PC-3 (cell line): Measurements from ENCODE around the gene USP1. TPM values are rescaled to one million over a fixed set of nuclear protein-coding genes. Genes with fewer than 3 reads are reported as not detected.

Experiments used
- ATAC-seq: fragments of 200-7000 bp; cut with Tn5 transposase; 2 replicates; pipeline ENCODE4 v1.9.1; 2020; ENCODE audit warnings: mild to moderate bottlenecking, moderate library complexity
- Bru-seq: library from RNA; stranded (reverse); fragments of 400-500 nt; gene quantifications from one replicate; lab custom pipeline; 2021; lab: Mats Ljungman, UMichigan
- BruChase-seq, 2 experiments: library from RNA; stranded (reverse); fragments of 400-500 nt; gene quantifications; one replicate each; lab custom pipeline; 2021; lab: Mats Ljungman, UMichigan
- BruUV-seq: library from RNA; stranded (reverse); fragments of 400-500 nt; replicated peaks from 2 replicates; lab custom pipeline; 2021; lab: Mats Ljungman, UMichigan
- CTCF ChIA-PET: fragments of 300-600 bp; sonication (Branson Sonifier 250); formaldehyde crosslinking; loops from one replicate; lab custom pipeline; 2022; ENCODE audit warnings: antibody characterized with exemption; lab: Charles Lee
- POLR2A ChIA-PET: fragments of 300-600 bp; sonication (Branson Sonifier 250); formaldehyde crosslinking; loops from one replicate; lab custom pipeline; 2022; ENCODE audit warnings: antibody characterized with exemption; ENCODE audit not compliant: unreplicated experiment; lab: Charles Lee
- DNase-seq: peaks from one replicate; pipeline ENCODE4 v3.0.0-alpha.2; 2015
- H2AFZ ChIP-seq: fragments of 300-600 bp; sonication (generic); 2 replicates; pipeline ENCODE4 v1.6.0; 2016; ENCODE audit warnings: antibody characterized with exemption, low read length
- H3F3A ChIP-seq: fragments of 300-600 bp; sonication (generic); one replicate; pipeline ENCODE4 v1.6.0; 2017; ENCODE audit warnings: antibody characterized with exemption, low read length, control low read depth, mild to moderate bottlenecking; ENCODE audit not compliant: unreplicated experiment
- H3K27ac ChIP-seq: fragments of 300-600 bp; sonication (generic); 2 replicates; pipeline ENCODE4 v1.5.1; 2016; ENCODE audit warnings: mild to moderate bottlenecking, low read length
- H3K27me3 ChIP-seq: fragments of 300-600 bp; sonication (generic); 2 replicates; pipeline ENCODE4 v1.6.1; 2016; ENCODE audit warnings: low read length, mixed read lengths
- H3K36me3 ChIP-seq: fragments of 300-600 bp; sonication (generic); 2 replicates; pipeline ENCODE4 v1.6.1; 2016; ENCODE audit warnings: low read depth, mixed run types, low read length, mixed read lengths
- H3K4me1 ChIP-seq: fragments of 300-600 bp; sonication (generic); 2 replicates; pipeline ENCODE4 v1.5.1; 2016; ENCODE audit warnings: low read length; ENCODE audit not compliant: insufficient read depth
- H3K4me2 ChIP-seq: fragments of 300-600 bp; sonication (generic); 2 replicates; pipeline ENCODE4 v1.6.0; 2016; ENCODE audit warnings: low read length
- H3K4me3 ChIP-seq: fragments of 300-600 bp; sonication (generic); 2 replicates; pipeline ENCODE4 v1.5.1; 2016; ENCODE audit warnings: mild to moderate bottlenecking, low read length, mixed read lengths
- H3K79me2 ChIP-seq: fragments of 300-600 bp; sonication (generic); 2 replicates; pipeline ENCODE4 v1.6.1; 2017; ENCODE audit warnings: low read length, mixed read lengths
- H3K9ac ChIP-seq: fragments of 300-600 bp; sonication (generic); 2 replicates; pipeline ENCODE4 v1.6.0; 2016; ENCODE audit warnings: mild to moderate bottlenecking, low read length
- H3K9me2 ChIP-seq: fragments of 300-600 bp; sonication (generic); replicated peaks from 2 replicates; pipeline ENCODE4 v1.6.1; 2016; ENCODE audit warnings: mixed run types, low read length, mixed read lengths
- H3K9me3 ChIP-seq: fragments of 300-600 bp; sonication (generic); 2 replicates; pipeline ENCODE4 v1.6.1; 2016; ENCODE audit warnings: low read length, mixed read lengths
- H4K20me1 ChIP-seq: fragments of 300-600 bp; sonication (generic); 2 replicates; pipeline ENCODE4 v1.6.1; 2016; ENCODE audit warnings: low read length, mixed read lengths
- CTCF ChIP-seq: fragments of 300-600 bp; sonication (generic); conservative IDR thresholded peaks from 2 replicates; pipeline ENCODE4 v1.5.1; 2017; ENCODE audit warnings: antibody characterized with exemption, low read depth, mild to moderate bottlenecking, low read length
- EZH2 ChIP-seq: fragments of 300-600 bp; sonication (generic); IDR thresholded peaks from one replicate; pipeline ENCODE4 v1.6.1; 2017; ENCODE audit warnings: antibody characterized with exemption, mild to moderate bottlenecking, low read length; ENCODE audit not compliant: unreplicated experiment
- EZH2phosphoT487 ChIP-seq: fragments of 300-600 bp; sonication (generic); IDR thresholded peaks from 2 replicates; pipeline ENCODE4 v1.6.1; 2018; ENCODE audit warnings: mild to moderate bottlenecking, antibody characterized with exemption, low read length, borderline replicate concordance
- intact Hi-C: fragments of 100-400 bp; cut with micrococcal nuclease; formaldehyde crosslinking; loops from 2 replicates; pipeline ENCODE4 v1.9.0; 2023
- long read RNA-seq: library from polyadenylated mRNA; unstranded; transcript quantifications from one replicate; pipeline ENCODE4 v2.0.0, GENCODE V29; 2021; ENCODE audit not compliant: unreplicated experiment
- total RNA-seq: library from RNA; depleted of rRNA; stranded (reverse); fragments of >200 nt; gene quantifications from 2 replicates; pipeline ENCODE4 v1.2.3, GENCODE V29; 2014; rRNA removed

Gene USP1
- 42.6 and 43.8 TPM in 2 replicates for total RNA-seq
- Bru-seq, nascent RNA: percentile 84 among the genes with signal in this experiment
- percentile 97 among the genes with signal in this experiment for BruChase-seq, experiment 1, labeled RNA remaining after a 6-hour chase
- BruChase-seq, experiment 2, labeled RNA remaining after a 2-hour chase: percentile 92 among the genes with signal in this experiment
- long read RNA-seq, transcript USP1-201 (9 exons, 3,996 nt): major isoform, 40 of 71 reads
- long read RNA-seq, partial matches to known transcripts: 21 of 71 reads
- long read RNA-seq, other reads (novel, unspliced or antisense): 8 of 71 reads

GRCh38 chr1:62436466-62437272 lies at the start of gene USP1:
Gene USP1 (plus strand): TSS chr1:62437049. CDS start chr1:62439868, 2,819 bp downstream.
- no peaks in the 10 kb centered on the region for H3K9me3 ChIP-seq
- peaks cover 55% of the 10 kb centered on the region for H3K79me2 ChIP-seq
- H3K9ac ChIP-seq: peak within 1 kb of the TSS; percentile 98
- no peaks in the 10 kb centered on the region for H3F3A ChIP-seq
- ChIA-PET POLR2A (no interaction called here), CTCF (interaction anchor here (0.6 to 1.0 kb wide), 2 partner anchors 230 to 261 kb away, joined by 3 read pairs; no protein-coding TSS in a partner anchor)
- peak; percentile 99 for DNase-seq
- H4K20me1 ChIP-seq: peaks cover 35% of the 10 kb centered on the region
- H3K36me3 ChIP-seq: peaks cover 13% of the 10 kb centered on the region; the same call in 1 of the 2 replicates
- TSS peak; percentile 32 for BruUV-seq
- H3K4me3 ChIP-seq: peak within 1 kb of the TSS; percentile 79
- H3K4me1 ChIP-seq: peaks cover 14% of the 10 kb centered on the region
- H3K27ac ChIP-seq: peak within 1 kb of the TSS; percentile 99
- intact Hi-C loops: loop anchor here (5.0 kb wide), 2 partner anchors 61 to 311 kb away; no protein-coding TSS in a partner anchor
- peak; percentile 86 for ATAC-seq
- TF ChIP-seq EZH2 (no peak), EZH2phosphoT487 (no peak), CTCF (no peak)
- no peaks in the 10 kb centered on the region for H3K9me2 ChIP-seq
- peak within 1 kb of the TSS; percentile 90 for H2AFZ ChIP-seq
- peak within 1 kb of the TSS; percentile 89 for H3K4me2 ChIP-seq
- no peaks in the 10 kb centered on the region for H3K27me3 ChIP-seq

- TF ChIP-seq EZH2phosphoT487: no peak
- intact Hi-C loops: no loop called here
- Histone ChIP-seq H3K4me3 (no peak overlapping the region), H2AFZ (no peak overlapping the region), H3K9ac (no peak overlapping the region), H3K36me3 (no peaks in the 10 kb centered on the region), H3K4me2 (no peak overlapping the region), H3K27me3 (no peaks in the 10 kb centered on the region), H3K9me2 (no peaks in the 10 kb centered on the region), H3F3A (no peaks in the 10 kb centered on the region), H3K4me1 (no peaks in the 10 kb centered on the region), H3K79me2 (no peaks in the 10 kb centered on the region), H3K27ac (no peak overlapping the region), H4K20me1 (no peaks in the 10 kb centered on the region), H3K9me3 (no peaks in the 10 kb centered on the region)
- ChIA-PET CTCF (no interaction called here), POLR2A (no interaction called here)
- DNase-seq (no peak), ATAC-seq (no peak)
- no TSS peak for BruUV-seq
Measured at GRCh38 chr1:62389531-62389930, 47.3 kb upstream of the USP1 start.

GRCh38 chr1:62390071-62390470 lies 46.8 kb upstream of the USP1 start:
- ATAC-seq: no peak
- H3K9ac ChIP-seq: no peak overlapping the region

More at GRCh38 chr1:62390071-62390470, 46.8 kb upstream of the USP1 start:
- no TSS peak for BruUV-seq
- no peak for TF ChIP-seq EZH2
- H3F3A ChIP-seq: no peaks in the 10 kb centered on the region
- no peaks in the 10 kb centered on the region for H3K4me1 ChIP-seq
- H3K79me2 ChIP-seq: no peaks in the 10 kb centered on the region
- ChIA-PET CTCF (no interaction called here), POLR2A (no interaction called here)
- H3K4me2 ChIP-seq: no peak overlapping the region
- H3K9me3 ChIP-seq: no peaks in the 10 kb centered on the region
- H3K4me3 ChIP-seq: no peak overlapping the region
- H4K20me1 ChIP-seq: no peaks in the 10 kb centered on the region
- H2AFZ ChIP-seq: no peak overlapping the region
- H3K27ac ChIP-seq: no peak overlapping the region
- no peaks in the 10 kb centered on the region for H3K9me2 ChIP-seq
- H3K27me3 ChIP-seq: no peaks in the 10 kb centered on the region
- intact Hi-C loops: no loop called here
- DNase-seq: no peak
- no peaks in the 10 kb centered on the region for H3K36me3 ChIP-seq
